ENCODE data around the gene DHX38.
A peak's percentile ranks its signal among the peaks of the same experiment; 100 is the strongest.

DHX38 gene

GRCh38 chr16:72091217-72091616 is 2.4 kb upstream of the DHX38 start:
- no peak for TF ChIP-seq CTCF (IDR thresholded peaks at IDR 0.05; ENCODE audit: insufficient read depth, missing control alignments)
- FAIRE-seq (no peak), DNase-seq (ENCODE audit: insufficient read length, low spot score) (no peak)

GRCh38 chr16:72092832-72093447 is 707 bp upstream of the DHX38 start:
- TF ChIP-seq CTCF (IDR thresholded peaks at IDR 0.05; ENCODE audit: insufficient read depth, missing control alignments), result no peak
- DNase-seq (ENCODE audit: insufficient read length, low spot score) (no peak), FAIRE-seq (no peak)

GRCh38 chr16:72094266-72094610 is 591 bp downstream of the DHX38 start:
- FAIRE-seq (no peak), DNase-seq (ENCODE audit: insufficient read length, low spot score) (no peak)
- TF ChIP-seq CTCF (IDR thresholded peaks at IDR 0.05; ENCODE audit: insufficient read depth, missing control alignments), result no peak

- no peak for TF ChIP-seq CTCF (IDR thresholded peaks at IDR 0.05; ENCODE audit: insufficient read depth, missing control alignments)
- FAIRE-seq (no peak), DNase-seq (ENCODE audit: insufficient read length, low spot score) (no peak)
Observed at GRCh38 chr16:72098936-72099335, 5.3 kb downstream of the DHX38 start.

GRCh38 chr16:72099377-72099818 is 5.8 kb downstream of the DHX38 start:
- DNase-seq (ENCODE audit: insufficient read length, low spot score) (peak; percentile 44), FAIRE-seq (no peak)

GRCh38 chr16:72101195-72101594 is 7.5 kb downstream of the DHX38 start:
- DNase-seq (ENCODE audit: insufficient read length, low spot score) (no peak), FAIRE-seq (no peak)

More at GRCh38 chr16:72099377-72099818, 5.8 kb downstream of the DHX38 start:
- TF ChIP-seq CTCF (IDR thresholded peaks at IDR 0.05; ENCODE audit: insufficient read depth, missing control alignments), result peak; percentile 58

More at GRCh38 chr16:72101195-72101594, 7.5 kb downstream of the DHX38 start:
- no peak for TF ChIP-seq CTCF (IDR thresholded peaks at IDR 0.05; ENCODE audit: insufficient read depth, missing control alignments)
